ENCODE results near the gene RSPH3. TPM values are rescaled to one million over a fixed set of nuclear protein-coding genes. Genes with fewer than 3 reads are reported as not detected.

RSPH3 gene
- total and polyA plus RNA-seq, 2 of the 8 experiments (the other 6 are each of a cell fraction or from before 2014, with no cell fraction given), result 0.60 to 2.7 TPM

DNA sequence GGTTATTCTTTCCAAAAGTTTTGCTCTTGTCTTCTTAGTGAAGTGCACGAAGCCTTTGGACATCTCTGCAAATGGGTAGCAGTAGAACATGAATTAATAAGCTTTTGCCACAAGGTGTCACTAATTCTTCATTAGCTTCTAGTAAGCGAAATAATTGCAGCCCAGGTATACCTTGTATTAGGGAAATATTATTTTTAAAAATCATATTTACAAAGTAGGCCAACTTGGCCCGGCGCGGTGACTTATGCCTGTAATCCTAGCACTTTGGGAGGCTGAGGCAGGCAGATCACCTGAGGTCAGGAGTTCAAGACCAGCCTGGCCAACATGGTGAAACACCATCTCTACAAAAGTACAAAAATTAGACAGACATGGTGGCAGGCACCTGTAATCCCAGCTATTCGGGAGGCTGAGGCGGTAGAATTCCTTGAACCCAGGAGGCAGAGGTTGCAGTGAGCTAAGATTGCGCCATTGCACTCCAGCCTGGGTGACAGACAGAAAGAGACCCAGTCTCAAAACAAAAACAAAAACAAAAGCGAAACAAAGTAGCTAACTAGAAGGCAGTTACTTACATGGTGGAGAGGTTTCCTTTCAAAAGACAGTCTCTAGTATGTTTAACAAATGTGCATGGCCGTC lies 8.8 kb upstream of the RSPH3 start:
- POLR2A ChIA-PET (ENCODE audit: partially characterized antibody), result no interaction called here

More for the DNA sequence above, 8.8 kb upstream of the RSPH3 start:
- Histone ChIP-seq H3K23ac (ENCODE audit: insufficient read length) (no peak overlapping the region), H3K9me3 (ENCODE audit: insufficient read depth in 2 of 2, low read depth in 1 of 2, low read length in 1 of 2) (no peaks in the 10 kb centered on the region), H3K14ac (ENCODE audit: insufficient read length) (no peak overlapping the region), H4K5ac (ENCODE audit: insufficient read length, low read depth, low read length) (no peak overlapping the region), H3K36me3 (ENCODE audit: control insufficient read depth in 2 of 4, insufficient read depth in 4 of 4, low read length in 3 of 4) (no peaks in the 10 kb centered on the region), H4K8ac (ENCODE audit: extremely low read depth, insufficient read depth, low read length) (no peak overlapping the region), H3K4me3 (ENCODE audit: extremely low read depth in 1 of 4, insufficient read depth in 2 of 4, low read depth in 3 of 4, low read length in 4 of 4) (no peak overlapping the region), H3K9ac (replicated peaks in 1 of 4; ENCODE audit: extremely low read depth in 1 of 4, low read depth in 3 of 4, low read length in 3 of 4) (no peak overlapping the region), H3K56ac (replicated peaks; ENCODE audit: insufficient read length, low read depth, low read length) (no peak overlapping the region), H2BK12ac (ENCODE audit: low read depth, low read length) (no peak overlapping the region), H2AFZ (ENCODE audit: low read length) (no peak overlapping the region), H3K4ac (replicated peaks; ENCODE audit: insufficient read length, low read depth, low read length) (no peak overlapping the region), H3K79me1 (ENCODE audit: low read depth, low read length) (no peaks in the 10 kb centered on the region), H3K23me2 (ENCODE audit: low read depth, low read length) (no peaks in the 10 kb centered on the region), H3K27me3 (replicated peaks in 1 of 4; ENCODE audit: control insufficient read depth in 3 of 4, extremely low read depth in 1 of 4, insufficient read depth in 3 of 4, low read length in 3 of 4) (no peaks in the 10 kb centered on the region), H3K4me2 (ENCODE audit: insufficient read depth in 1 of 2, low read depth in 2 of 2, low read length in 2 of 2) (no peak overlapping the region), H4K20me1 (replicated peaks in 1 of 2; ENCODE audit: control insufficient read depth in 1 of 2, insufficient read depth in 2 of 2, low read length in 2 of 2) (no peaks in the 10 kb centered on the region), H3K4me1 (replicated peaks in 1 of 4; ENCODE audit: control insufficient read depth in 3 of 4, insufficient read depth in 4 of 4, low read length in 3 of 4) (no peaks in the 10 kb centered on the region), H4K91ac (replicated peaks; ENCODE audit: insufficient read length, low read length) (no peak overlapping the region), H3K27ac (ENCODE audit: low read depth, low read length) (no peak overlapping the region), H2BK15ac (ENCODE audit: low read length) (no peak overlapping the region), H3K79me2 (ENCODE audit: control insufficient read depth in 1 of 2, insufficient read depth in 2 of 2, low read length in 2 of 2) (no peaks in the 10 kb centered on the region), H2AK5ac (ENCODE audit: low read depth, low read length) (no peak overlapping the region), H3K18ac (ENCODE audit: extremely low read depth, low read length) (no peak overlapping the region), H2BK5ac (ENCODE audit: low read depth, low read length) (no peak overlapping the region), H2BK20ac (ENCODE audit: low read length) (no peak overlapping the region), H2BK120ac (replicated peaks; ENCODE audit: low read depth, low read length) (no peak overlapping the region)
- DNase-seq (ENCODE audit: low read depth in 1 of 2, low spot score in 2 of 2) (no peak), FAIRE-seq (no peak)
- TF ChIP-seq, protein P1, sequence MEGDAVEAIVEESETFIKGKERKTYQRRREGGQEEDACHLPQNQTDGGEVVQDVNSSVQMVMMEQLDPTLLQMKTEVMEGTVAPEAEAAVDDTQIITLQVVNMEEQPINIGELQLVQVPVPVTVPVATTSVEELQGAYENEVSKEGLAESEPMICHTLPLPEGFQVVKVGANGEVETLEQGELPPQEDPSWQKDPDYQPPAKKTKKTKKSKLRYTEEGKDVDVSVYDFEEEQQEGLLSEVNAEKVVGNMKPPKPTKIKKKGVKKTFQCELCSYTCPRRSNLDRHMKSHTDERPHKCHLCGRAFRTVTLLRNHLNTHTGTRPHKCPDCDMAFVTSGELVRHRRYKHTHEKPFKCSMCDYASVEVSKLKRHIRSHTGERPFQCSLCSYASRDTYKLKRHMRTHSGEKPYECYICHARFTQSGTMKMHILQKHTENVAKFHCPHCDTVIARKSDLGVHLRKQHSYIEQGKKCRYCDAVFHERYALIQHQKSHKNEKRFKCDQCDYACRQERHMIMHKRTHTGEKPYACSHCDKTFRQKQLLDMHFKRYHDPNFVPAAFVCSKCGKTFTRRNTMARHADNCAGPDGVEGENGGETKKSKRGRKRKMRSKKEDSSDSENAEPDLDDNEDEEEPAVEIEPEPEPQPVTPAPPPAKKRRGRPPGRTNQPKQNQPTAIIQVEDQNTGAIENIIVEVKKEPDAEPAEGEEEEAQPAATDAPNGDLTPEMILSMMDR (IDR thresholded peaks at IDR 0.05; ENCODE audit: control extremely low read depth in 1 of 3, insufficient read depth in 1 of 3, low read depth in 1 of 3, low read length in 3 of 3), result peak in 2 of 3 experiments; percentile 15 to 43; a peak in 2 of 4 replicates
- peak; percentile 48 to 51 for TF ChIP-seq RAD21 (IDR thresholded peaks at IDR 0.05 in 1 of 2, conservative IDR thresholded peaks at IDR 0.05 in 1 of 2; ENCODE audit: low read depth in 2 of 2, low read length in 2 of 2)
- no peak for TF ChIP-seq ATF2 (IDR thresholded peaks at IDR 0.05; ENCODE audit: low read length)
- CTCF ChIA-PET (ENCODE audit: partially characterized antibody), result interaction anchor here (0.6 to 7.8 kb wide), 34 partner anchors 9 to 318 kb away, joined by 3 to 106 read pairs (median 5); partner anchors contain the start of gene RSPH3
- WGBS, 2 experiments (ENCODE audit: extremely low coverage in 1 of 2, insufficient coverage in 1 of 2, insufficient read length in 1 of 2, insufficient replicate concordance in 2 of 2, low coverage in 1 of 2, low lambda C conversion rate in 2 of 2, missing lambda C conversion rate in 1 of 2), result 87% methylated on average over 10 of the region's 10 CpGs; no CpG with 5 or more reads in 1 of the 2 experiments

All from H1 (cell line).